Skeletal muscle satellite cell (primary cell): ENCODE measurements around the gene CNTNAP2.
"Not testable (repeated sequence)": the region's sequence is repeated elsewhere in the genome, so short reads cannot be mapped to it uniquely, and the experiment has no call there.

ENCODE experiments used
- H3K27me3 ChIP-seq: 2 replicates; pipeline ENCODE4 v1.7.0; 2013; ENCODE audit warnings: low read length; ENCODE audit not compliant: control insufficient read depth, insufficient read depth
- H3K36me3 ChIP-seq: 2 replicates; pipeline ENCODE4 v1.7.0; 2013; ENCODE audit warnings: mild to moderate bottlenecking, control low read depth, low read length; ENCODE audit not compliant: insufficient read depth
- H3K4me1 ChIP-seq: 2 replicates; pipeline ENCODE4 v1.7.0; 2013; ENCODE audit warnings: low read length; ENCODE audit not compliant: control insufficient read depth, insufficient read depth
- H3K4me2 ChIP-seq: 2 replicates; pipeline ENCODE4 v1.7.0; 2013; ENCODE audit warnings: mild to moderate bottlenecking, low read length
- H3K4me3 ChIP-seq: 2 replicates; pipeline ENCODE4 v1.7.0; 2013; ENCODE audit warnings: low read length
- H3K9ac ChIP-seq: 2 replicates; pipeline ENCODE4 v1.7.0; 2013; ENCODE audit warnings: mild to moderate bottlenecking, low read depth, low read length, moderate library complexity
- H3K9me3 ChIP-seq: replicated peaks from 2 replicates; pipeline ENCODE4 v1.7.0; 2013; ENCODE audit warnings: mild to moderate bottlenecking, control low read depth, low read length

CNTNAP2 gene

GRCh38 chr7:148403466-148403993, 2286.9 kb downstream of the CNTNAP2 start:
- H3K4me2 ChIP-seq: no peak overlapping the region
- no peaks in the 10 kb centered on the region for H3K4me1 ChIP-seq
- H3K27me3 ChIP-seq: no peaks in the 10 kb centered on the region
- H3K9me3 ChIP-seq: no peaks in the 10 kb centered on the region
- no peaks in the 10 kb centered on the region for H3K36me3 ChIP-seq
- no peak overlapping the region for H3K9ac ChIP-seq
- no peak overlapping the region for H3K4me3 ChIP-seq

GRCh38 chr7:148408307-148408706, 2291.7 kb downstream of the CNTNAP2 start:
- no peaks in the 10 kb centered on the region for H3K9me3 ChIP-seq
- H3K9ac ChIP-seq: no peak overlapping the region
- no peak overlapping the region for H3K4me2 ChIP-seq
- no peaks in the 10 kb centered on the region for H3K27me3 ChIP-seq
- H3K36me3 ChIP-seq: no peaks in the 10 kb centered on the region
- no peak overlapping the region for H3K4me3 ChIP-seq
- no peaks in the 10 kb centered on the region for H3K4me1 ChIP-seq

GRCh38 chr7:148410905-148411304, 2294.3 kb downstream of the CNTNAP2 start:
- Histone ChIP-seq H3K4me2 (no peak overlapping the region), H3K9ac (no peak overlapping the region), H3K36me3 (no peaks in the 10 kb centered on the region), H3K9me3 (no peaks in the 10 kb centered on the region), H3K27me3 (no peaks in the 10 kb centered on the region), H3K4me3 (no peak overlapping the region), H3K4me1 (no peaks in the 10 kb centered on the region)

- no peaks in the 10 kb centered on the region for H3K27me3 ChIP-seq
- H3K9me3 ChIP-seq: no peaks in the 10 kb centered on the region
- no peak overlapping the region for H3K4me2 ChIP-seq
- no peak overlapping the region for H3K9ac ChIP-seq
- no peak overlapping the region for H3K4me3 ChIP-seq
- no peaks in the 10 kb centered on the region for H3K4me1 ChIP-seq
- no peaks in the 10 kb centered on the region for H3K36me3 ChIP-seq
Measured at GRCh38 chr7:148412691-148413090, 2296.1 kb downstream of the CNTNAP2 start.

GRCh38 chr7:148419856-148420832, 2303.5 kb downstream of the CNTNAP2 start:
- Histone ChIP-seq H3K4me2 (no peak overlapping the region), H3K9ac (no peak overlapping the region), H3K36me3 (no peaks in the 10 kb centered on the region), H3K27me3 (no peaks in the 10 kb centered on the region), H3K9me3 (no peaks in the 10 kb centered on the region), H3K4me1 (no peaks in the 10 kb centered on the region), H3K4me3 (no peak overlapping the region)

- no peak overlapping the region for H3K4me3 ChIP-seq
- H3K27me3 ChIP-seq: no peaks in the 10 kb centered on the region
- H3K9ac ChIP-seq: no peak overlapping the region
- H3K4me2 ChIP-seq: no peak overlapping the region
- H3K4me1 ChIP-seq: no peaks in the 10 kb centered on the region
- H3K9me3 ChIP-seq: no peaks in the 10 kb centered on the region
- no peaks in the 10 kb centered on the region for H3K36me3 ChIP-seq
Measured at GRCh38 chr7:148422030-148422429, 2305.4 kb downstream of the CNTNAP2 start.

GRCh38 chr7:148426393-148426792, 2309.8 kb downstream of the CNTNAP2 start:
- not testable (repeated sequence) for H3K9me3 ChIP-seq, H3K4me2 ChIP-seq, H3K36me3 ChIP-seq, H3K9ac ChIP-seq, H3K4me1 ChIP-seq, H3K4me3 ChIP-seq, H3K27me3 ChIP-seq

- H3K27me3 ChIP-seq, H3K9me3 ChIP-seq, H3K4me2 ChIP-seq, H3K9ac ChIP-seq, H3K36me3 ChIP-seq, H3K4me3 ChIP-seq, H3K4me1 ChIP-seq: not testable (repeated sequence)
Measured at GRCh38 chr7:148430690-148431089, 2314.1 kb downstream of the CNTNAP2 start.

- Histone ChIP-seq H3K27me3 (no peaks in the 10 kb centered on the region), H3K4me1 (no peaks in the 10 kb centered on the region), H3K4me2 (no peak overlapping the region), H3K36me3 (no peaks in the 10 kb centered on the region), H3K9me3 (peaks cover 4% of the 10 kb centered on the region), H3K4me3 (no peak overlapping the region), H3K9ac (no peak overlapping the region)
Measured at GRCh38 chr7:148433521-148434180, 2317.1 kb downstream of the CNTNAP2 start.

- H3K27me3 ChIP-seq: no peaks in the 10 kb centered on the region
- H3K9ac ChIP-seq: no peak overlapping the region
Measured at GRCh38 chr7:148434181-148434757, 2317.7 kb downstream of the CNTNAP2 start.

GRCh38 chr7:148434887-148435286, 2318.3 kb downstream of the CNTNAP2 start:
- H3K9ac ChIP-seq: no peak overlapping the region
- H3K4me3 ChIP-seq: no peak overlapping the region
- no peak overlapping the region for H3K4me2 ChIP-seq

More at GRCh38 chr7:148434181-148434757, 2317.7 kb downstream of the CNTNAP2 start:
- Histone ChIP-seq H3K4me3 (no peak overlapping the region), H3K4me1 (no peaks in the 10 kb centered on the region), H3K36me3 (no peaks in the 10 kb centered on the region), H3K9me3 (peaks cover 4% of the 10 kb centered on the region), H3K4me2 (no peak overlapping the region)

More at GRCh38 chr7:148434887-148435286, 2318.3 kb downstream of the CNTNAP2 start:
- no peaks in the 10 kb centered on the region for H3K27me3 ChIP-seq
- no peaks in the 10 kb centered on the region for H3K36me3 ChIP-seq
- no peaks in the 10 kb centered on the region for H3K4me1 ChIP-seq
- peaks cover 4% of the 10 kb centered on the region for H3K9me3 ChIP-seq
